Cardiac septum (tissue), 1 donor: Measurements from ENCODE around the gene MDK. TPM values are rescaled to one million over a fixed set of nuclear protein-coding genes. Genes with fewer than 3 reads are reported as not detected.

Experiments
- DNase-seq: peaks from one replicate; pipeline ENCODE4 v3.0.0-alpha.2; 2020; ENCODE audit warnings: low spot score
- intact Hi-C: fragments of 100-400 bp; cut with DNase I; formaldehyde crosslinking; loops from one replicate; pipeline ENCODE4 v1.14.0; 2022
- total RNA-seq: library from RNA; stranded (reverse); fragmentation: NEBNext Ultra II Directional; extraction: Animal tissue kit (Norgen Biotek cat#: 25700); gene quantifications from one replicate; pipeline ENCODE4 v1.2.1, GENCODE V29; 2021
- donor health status: DM: no; HTN: no; CAD: no.

The MDK gene
- total RNA-seq, 1 donor from 2014 or later: 6.2 TPM

GRCh38 chr11:46346886-46347636, 34.4 kb upstream of the MDK start, which contains the start of gene DGKZ:
TSS of gene DGKZ (plus strand) at chr11:46347463. CDS start at chr11:46347660, 197 bp downstream.
- peak; percentile 96 for DNase-seq
- intact Hi-C loops: no loop called here

- intact Hi-C loops: no loop called here
Measured at GRCh38 chr11:46347637-46348311, 33.7 kb upstream of the MDK start.

GRCh38 chr11:46348566-46349401, 32.7 kb upstream of the MDK start:
- DNase-seq: no peak
- intact Hi-C loops: no loop called here

More at GRCh38 chr11:46347637-46348311, 33.7 kb upstream of the MDK start:
- DNase-seq: no peak

GRCh38 chr11:46350695-46351094, 30.8 kb upstream of the MDK start:
- intact Hi-C loops: no loop called here
- no peak for DNase-seq

- no peak for DNase-seq
- intact Hi-C loops: no loop called here
Measured at GRCh38 chr11:46351148-46351547, 30.3 kb upstream of the MDK start.

GRCh38 chr11:46351606-46352005, 29.9 kb upstream of the MDK start:
- DNase-seq: no peak
- intact Hi-C loops: loop anchor here (1.0 kb wide), 1 partner anchor 17 kb away; no protein-coding TSS in a partner anchor

- intact Hi-C loops: loop anchor here (1.0 kb wide), 1 partner anchor 16 kb away; no protein-coding TSS in a partner anchor
- DNase-seq: peak; percentile 86
Measured at GRCh38 chr11:46352063-46352841, 29.2 kb upstream of the MDK start.

GRCh38 chr11:46353698-46354097, 27.8 kb upstream of the MDK start:
- DNase-seq: no peak
- intact Hi-C loops: no loop called here

- no peak for DNase-seq
- intact Hi-C loops: no loop called here
Measured at GRCh38 chr11:46356924-46357482, 24.5 kb upstream of the MDK start.

- no peak for DNase-seq
- intact Hi-C loops: no loop called here
Measured at GRCh38 chr11:46357483-46357936, 24.0 kb upstream of the MDK start.

- DNase-seq: no peak
- intact Hi-C loops: no loop called here
Measured at GRCh38 chr11:46359953-46360352, 21.5 kb upstream of the MDK start.

- intact Hi-C loops: no loop called here
- DNase-seq: no peak
Measured at GRCh38 chr11:46360878-46361277, 20.6 kb upstream of the MDK start.

- intact Hi-C loops: no loop called here
- peak; percentile 90 for DNase-seq
Measured at GRCh38 chr11:46361283-46362155, 19.9 kb upstream of the MDK start.

GRCh38 chr11:46362156-46363030, 19.1 kb upstream of the MDK start:
- no peak for DNase-seq
- intact Hi-C loops: no loop called here

GRCh38 chr11:46363031-46363407, 18.4 kb upstream of the MDK start:
- DNase-seq: peak; percentile 89
- intact Hi-C loops: no loop called here

- DNase-seq: no peak
- intact Hi-C loops: no loop called here
Measured at GRCh38 chr11:46363455-46364005, 17.9 kb upstream of the MDK start.

GRCh38 chr11:46364056-46364455, 17.4 kb upstream of the MDK start:
- intact Hi-C loops: no loop called here
- DNase-seq: no peak
